Upper lobe of right lung (tissue), 1 donor: ENCODE measurements around the gene CSMD2. TPM values are rescaled to one million over a fixed set of nuclear protein-coding genes. Genes with fewer than 3 reads are reported as not detected.

Experiments used
- ATAC-seq: fragments of 200-7000 bp; cut with Tn5 transposase; one replicate; pipeline ENCODE4 v1.9.1; 2020; ENCODE audit warnings: mild to moderate bottlenecking, moderate library complexity
- DNase-seq: peaks from one replicate; pipeline ENCODE4 v3.0.0-alpha.2; 2020
- H3K27ac ChIP-seq: fragments of 200-600 bp; one replicate; pipeline ENCODE4 v1.8.0; 2022
- H3K27me3 ChIP-seq: fragments of 200-600 bp; one replicate; pipeline ENCODE4 v1.8.0; 2022; ENCODE audit warnings: mild to moderate bottlenecking
- H3K36me3 ChIP-seq: fragments of 200-600 bp; one replicate; pipeline ENCODE4 v1.8.0; 2022
- H3K4me1 ChIP-seq: fragments of 200-600 bp; one replicate; pipeline ENCODE4 v1.8.0; 2022
- H3K4me3 ChIP-seq: fragments of 200-600 bp; one replicate; pipeline ENCODE4 v1.8.0; 2022; ENCODE audit warnings: mild to moderate bottlenecking
- H3K9me3 ChIP-seq: fragments of 200-600 bp; one replicate; pipeline ENCODE4 v1.8.0; 2022
- intact Hi-C: fragments of 100-400 bp; cut with DNase I; formaldehyde crosslinking; loops from one replicate; pipeline ENCODE4 v1.11.0; 2022
- total RNA-seq: library from RNA; stranded (reverse); fragmentation: NEBNext Ultra II Directional; extraction: Animal tissue kit (Norgen Biotek cat#: 25700); gene quantifications from one replicate; pipeline ENCODE4 v1.2.1, GENCODE V29; 2021
- TF ChIP-seq, protein P1 (sequence below): fragments of 200-600 bp; IDR thresholded peaks from one replicate; pipeline ENCODE4 v1.8.0; 2022; ENCODE audit warnings: antibody characterized with exemption
- donor health status: DM: no; HTN: yes; CAD: no; lungs with severe emphysema.

The CSMD2 gene
- total RNA-seq, 1 donor from 2014 or later = 0.67 TPM

DNA sequence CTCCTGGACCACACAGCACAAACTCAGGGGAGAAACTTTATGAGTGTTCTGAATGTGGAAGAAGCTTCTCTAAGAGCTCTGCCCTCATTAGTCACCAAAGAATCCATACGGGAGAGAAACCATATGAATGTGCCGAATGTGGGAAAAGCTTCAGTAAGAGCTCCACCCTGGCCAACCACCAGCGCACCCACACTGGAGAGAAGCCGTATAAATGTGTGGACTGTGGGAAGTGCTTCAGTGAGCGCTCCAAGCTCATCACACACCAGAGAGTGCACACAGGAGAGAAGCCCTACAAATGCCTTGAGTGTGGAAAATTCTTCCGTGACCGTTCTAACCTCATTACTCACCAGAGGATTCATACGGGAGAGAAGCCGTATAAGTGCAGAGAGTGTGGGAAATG is 670.1 kb downstream of the CSMD2 start:
- Histone ChIP-seq H3K4me1 (no peaks in the 10 kb centered on the region), H3K27me3 (no peaks in the 10 kb centered on the region), H3K4me3 (no peak overlapping the region), H3K9me3 (peaks cover 35% of the 10 kb centered on the region), H3K36me3 (peaks cover 15% of the 10 kb centered on the region), H3K27ac (no peak overlapping the region)
- intact Hi-C loops = no loop called here
- ATAC-seq = no peak
- TF ChIP-seq, protein P1, sequence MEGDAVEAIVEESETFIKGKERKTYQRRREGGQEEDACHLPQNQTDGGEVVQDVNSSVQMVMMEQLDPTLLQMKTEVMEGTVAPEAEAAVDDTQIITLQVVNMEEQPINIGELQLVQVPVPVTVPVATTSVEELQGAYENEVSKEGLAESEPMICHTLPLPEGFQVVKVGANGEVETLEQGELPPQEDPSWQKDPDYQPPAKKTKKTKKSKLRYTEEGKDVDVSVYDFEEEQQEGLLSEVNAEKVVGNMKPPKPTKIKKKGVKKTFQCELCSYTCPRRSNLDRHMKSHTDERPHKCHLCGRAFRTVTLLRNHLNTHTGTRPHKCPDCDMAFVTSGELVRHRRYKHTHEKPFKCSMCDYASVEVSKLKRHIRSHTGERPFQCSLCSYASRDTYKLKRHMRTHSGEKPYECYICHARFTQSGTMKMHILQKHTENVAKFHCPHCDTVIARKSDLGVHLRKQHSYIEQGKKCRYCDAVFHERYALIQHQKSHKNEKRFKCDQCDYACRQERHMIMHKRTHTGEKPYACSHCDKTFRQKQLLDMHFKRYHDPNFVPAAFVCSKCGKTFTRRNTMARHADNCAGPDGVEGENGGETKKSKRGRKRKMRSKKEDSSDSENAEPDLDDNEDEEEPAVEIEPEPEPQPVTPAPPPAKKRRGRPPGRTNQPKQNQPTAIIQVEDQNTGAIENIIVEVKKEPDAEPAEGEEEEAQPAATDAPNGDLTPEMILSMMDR = no peak
- DNase-seq = no peak

DNA sequence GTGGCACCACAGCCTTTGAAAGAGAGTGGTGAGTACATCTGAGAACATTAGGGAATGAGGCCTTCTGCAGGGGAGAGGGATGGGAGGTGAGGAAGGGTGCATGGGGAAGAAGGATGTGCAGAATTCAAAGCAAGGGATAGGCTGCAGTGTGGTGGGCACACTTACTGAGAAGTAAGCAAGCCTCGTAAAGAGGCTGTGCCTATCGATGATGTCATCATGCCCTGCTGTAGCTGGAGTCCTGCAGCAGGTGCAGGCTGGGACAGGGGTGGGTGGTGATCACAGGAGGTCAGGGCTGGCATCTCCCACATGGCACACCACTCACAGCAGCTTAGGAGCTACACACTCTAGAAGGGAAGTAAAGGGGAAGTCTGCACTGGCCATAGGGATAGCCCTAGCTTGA is 676.4 kb downstream of the CSMD2 start:
- Histone ChIP-seq H3K9me3 (peaks cover 6% of the 10 kb centered on the region), H3K4me3 (no peak overlapping the region), H3K27ac (no peak overlapping the region), H3K4me1 (no peaks in the 10 kb centered on the region), H3K36me3 (peaks cover 32% of the 10 kb centered on the region), H3K27me3 (no peaks in the 10 kb centered on the region)
- intact Hi-C loops = no loop called here
- no peak for ATAC-seq
- TF ChIP-seq, protein P1 = no peak
- DNase-seq = no peak

DNA sequence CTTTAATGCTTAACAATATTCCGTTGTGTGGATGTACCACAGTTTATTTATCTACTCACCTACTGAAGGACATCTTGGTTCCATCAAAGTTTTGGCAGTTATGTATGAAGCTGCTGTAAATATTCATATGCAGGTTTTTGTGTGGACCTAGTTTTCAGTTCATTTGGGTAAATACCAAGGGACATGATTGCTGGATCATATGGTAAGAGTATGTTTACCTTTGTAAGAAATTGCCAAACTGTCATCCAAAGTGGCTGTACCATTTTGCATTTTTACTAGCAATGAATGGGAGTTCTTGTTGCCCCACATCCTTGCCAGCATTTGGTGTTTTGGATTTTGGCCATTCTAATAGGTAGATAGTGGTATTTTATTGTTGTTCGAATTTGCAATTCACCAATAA is 682.6 kb downstream of the CSMD2 start:
- Histone ChIP-seq H3K27ac (no peak overlapping the region), H3K36me3 (peaks cover 19% of the 10 kb centered on the region), H3K4me1 (no peaks in the 10 kb centered on the region), H3K4me3 (no peak overlapping the region), H3K9me3 (no peaks in the 10 kb centered on the region), H3K27me3 (no peaks in the 10 kb centered on the region)
- ATAC-seq (no peak), DNase-seq (no peak)
- TF ChIP-seq, protein P1 = no peak
- intact Hi-C loops = no loop called here

DNA sequence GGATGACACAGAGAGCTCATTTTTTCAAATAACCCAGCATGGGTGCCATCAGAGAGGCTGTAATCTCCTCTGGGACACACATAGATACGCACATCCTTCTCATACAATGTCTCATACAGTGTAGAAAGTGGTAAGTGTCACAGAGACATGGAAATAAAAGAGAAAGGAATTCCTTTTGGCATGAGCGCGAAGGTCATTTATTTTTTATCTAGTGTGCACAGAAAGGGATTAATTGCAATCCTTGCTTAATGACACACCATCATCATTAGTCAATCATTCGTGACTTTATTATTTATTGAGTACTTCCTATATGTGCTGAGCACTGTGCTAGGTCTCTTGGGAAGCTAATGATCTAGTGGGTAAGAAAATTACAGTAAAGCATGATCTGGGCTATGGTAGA is 687.6 kb downstream of the CSMD2 start:
- intact Hi-C loops = no loop called here
- no peak for DNase-seq
- ATAC-seq = no peak
- TF ChIP-seq, protein P1 = no peak
- Histone ChIP-seq H3K36me3 (peaks cover 19% of the 10 kb centered on the region), H3K4me3 (no peak overlapping the region), H3K4me1 (peaks cover 8% of the 10 kb centered on the region), H3K9me3 (no peaks in the 10 kb centered on the region), H3K27ac (no peak overlapping the region), H3K27me3 (no peaks in the 10 kb centered on the region)

DNA sequence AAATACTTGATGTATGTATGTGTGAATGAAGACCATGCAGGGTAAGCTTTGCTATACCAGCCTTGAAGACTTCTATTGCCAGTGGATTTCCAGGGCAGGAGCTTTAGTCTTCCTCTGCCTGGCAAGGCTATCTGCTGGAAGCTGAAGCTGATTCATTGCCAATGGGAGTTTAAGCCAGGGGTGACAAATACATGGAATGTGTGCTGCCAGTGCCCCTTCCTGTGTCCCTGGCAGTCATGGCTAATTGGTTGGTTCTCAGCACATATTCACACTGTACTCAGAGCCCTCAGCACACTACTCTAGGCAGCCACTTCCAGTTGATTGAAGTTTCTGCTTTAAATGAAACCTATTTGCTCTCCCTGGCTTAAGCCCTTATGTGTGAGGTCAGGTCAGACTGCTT is 691.1 kb downstream of the CSMD2 start:
- Histone ChIP-seq H3K9me3 (no peaks in the 10 kb centered on the region), H3K4me1 (peaks cover 21% of the 10 kb centered on the region), H3K4me3 (no peak overlapping the region), H3K27ac (no peak overlapping the region), H3K27me3 (no peaks in the 10 kb centered on the region), H3K36me3 (no peaks in the 10 kb centered on the region)
- TF ChIP-seq, protein P1 = no peak
- no peak for ATAC-seq
- no peak for DNase-seq
- intact Hi-C loops = no loop called here
